ENCODE results near the gene SH3PXD2B. TPM values are rescaled to one million over a fixed set of nuclear protein-coding genes. Genes with fewer than 3 reads are reported as not detected.

SH3PXD2B gene
- total and polyA plus RNA-seq, 10 of the 15 experiments (the other 5 are each of a cell fraction or from before 2014, with no cell fraction given) = 0.05 to 1.6 (median 0.57) TPM

- H3K9ac ChIP-seq (ENCODE audit: control insufficient read depth, insufficient read depth, low read length) = no peak overlapping the region
- 35% methylated on average over 7 of the region's 7 CpGs for WGBS (ENCODE audit: insufficient coverage, insufficient replicate concordance, low lambda C conversion rate, missing lambda C conversion rate)
- in situ Hi-C loops (cut with MboI) = no loop called here
- ChIA-PET SMC1A (ENCODE audit: uncharacterized antibody, unreplicated experiment) (interaction anchor here (0.6 to 1.1 kb wide), 2 partner anchors 58 to 117 kb away, joined by 3 read pairs; no protein-coding TSS in a partner anchor), POLR2A (interaction anchor here (0.6 kb wide), 1 partner anchor 527 kb away, joined by 4 read pairs; no protein-coding TSS in a partner anchor), RAD21 (ENCODE audit: unreplicated experiment) (interaction anchor here (0.7 to 1.6 kb wide), 2 partner anchors 10 to 539 kb away, joined by 3 to 4 read pairs; no protein-coding TSS in a partner anchor), CTCF (interaction anchor here (0.7 to 2.4 kb wide), 18 partner anchors 10 to 540 kb away, joined by 3 to 23 read pairs (median 4); no protein-coding TSS in a partner anchor)
- no peaks in the 10 kb centered on the region for H3K4me1 ChIP-seq (ENCODE audit: control insufficient read depth, insufficient read depth, low read length)
- H3K36me3 ChIP-seq (ENCODE audit: control insufficient read depth in 2 of 2, insufficient read depth in 2 of 2, low read length in 1 of 2) = no peaks in the 10 kb centered on the region
- H3K4me2 ChIP-seq (ENCODE audit: control insufficient read depth, insufficient read depth) = no peak overlapping the region
- FAIRE-seq = no peak
- H2AFZ ChIP-seq (ENCODE audit: control insufficient read depth, low read depth, low read length) = no peak overlapping the region
- H3K9me3 ChIP-seq (replicated peaks; ENCODE audit: control insufficient read depth, insufficient read depth, low read length) = no peaks in the 10 kb centered on the region
- no peak overlapping the region for H3K4me3 ChIP-seq
- no TSS peak for BruUV-seq (replicated peaks)
- DNase-seq (ENCODE audit: low read depth, low spot score) = no peak
- peaks cover 1 to 6% of the 10 kb centered on the region in 2 experiments; a peak in 3 of 4 replicates for H3K27me3 ChIP-seq (replicated peaks in 1 of 2; ENCODE audit: control insufficient read depth in 2 of 2, insufficient read depth in 2 of 2, low read length in 1 of 2)
- peaks cover 3% of the 10 kb centered on the region; the same call in 1 of the 2 replicates for H4K20me1 ChIP-seq (ENCODE audit: control insufficient read depth, insufficient read depth)
- no peak overlapping the region for H3K27ac ChIP-seq (ENCODE audit: control insufficient read depth, insufficient read depth)
- H3K79me2 ChIP-seq (ENCODE audit: control insufficient read depth, insufficient read depth, low read length) = no peaks in the 10 kb centered on the region
- peak; percentile 48; the same call in 1 of the 2 replicates for TF ChIP-seq YY1 (IDR thresholded peaks at IDR 0.05; ENCODE audit: low read depth, low read length)
- no peak for TF ChIP-seq NFIC (IDR thresholded peaks at IDR 0.05; ENCODE audit: low read depth, low read length)
- no peak for TF ChIP-seq NFXL1 (IDR thresholded peaks at IDR 0.05; ENCODE audit: borderline replicate concordance)
- TF ChIP-seq RAD21 (IDR thresholded peaks at IDR 0.05; ENCODE audit: insufficient read depth, low read depth, low read length) = peak; percentile 49
- TF ChIP-seq CTCF (IDR thresholded peaks at IDR 0.05 in 2 of 3, conservative IDR thresholded peaks at IDR 0.05 in 1 of 3; ENCODE audit: control insufficient read depth in 2 of 3, extremely low read depth in 1 of 3, insufficient read depth in 1 of 3, low read depth in 3 of 3, low read length in 3 of 3) = peak; percentile 56 to 70 (median 68)
- peak; percentile 42; the same call in 1 of the 2 replicates for TF ChIP-seq SMC3 (IDR thresholded peaks at IDR 0.05; ENCODE audit: borderline replicate concordance, low read length)
- TF ChIP-seq E4F1 (IDR thresholded peaks at IDR 0.05; ENCODE audit: borderline replicate concordance, partially characterized antibody) = no peak
- no peak for TF ChIP-seq PAX8 (IDR thresholded peaks at IDR 0.05)
- TF ChIP-seq SKIL (IDR thresholded peaks at IDR 0.05; ENCODE audit: low read depth, poor library complexity, severe bottlenecking) = no peak
- TF ChIP-seq BHLHE40 (IDR thresholded peaks at IDR 0.05; ENCODE audit: borderline replicate concordance in 1 of 2, low read depth in 2 of 2, low read length in 1 of 2) = no peak
- peak; percentile 78 for ATAC-seq
- intact Hi-C loops (cut with micrococcal nuclease; ENCODE audit: unreplicated experiment) = loop anchor here (1.0 to 5.0 kb wide), 3 partner anchors 69 to 134 kb away; no protein-coding TSS in a partner anchor
Measured at GRCh38 chr5:172450861-172451695, 3.2 kb downstream of the SH3PXD2B start.

Data from GM12878 (cell line).